Activated naive CD8-positive, alpha-beta T cell treated with anti-CD3 and anti-CD28 coated beads, Interleukin-2, amount 50 U/mL, for 24 hours (primary cell): ENCODE results near the gene JSRP1.

Source experiments
- ATAC-seq: fragments of 150-1000 bp; cut with Tn5 transposase; one replicate; pipeline ENCODE4 v1.10.0; 2021
- DNase-seq: peaks from one replicate; pipeline ENCODE4 v3.0.0; 2021
- H3K27ac Mint-ChIP-seq: one replicate; pipeline ENCODE4 v1.8.0; 2021; ENCODE audit warnings: mild to moderate bottlenecking, mixed read lengths
- H3K27me3 Mint-ChIP-seq: one replicate; pipeline ENCODE4 v1.8.0; 2021; ENCODE audit warnings: mixed read lengths
- H3K36me3 Mint-ChIP-seq: one replicate; pipeline ENCODE4 v1.8.0; 2021; ENCODE audit warnings: low read depth, mixed read lengths
- H3K4me1 Mint-ChIP-seq: one replicate; pipeline ENCODE4 v1.8.0; 2021; ENCODE audit warnings: mixed read lengths
- H3K4me3 Mint-ChIP-seq: one replicate; pipeline ENCODE4 v1.8.0; 2021; ENCODE audit warnings: mild to moderate bottlenecking, moderate library complexity, mixed read lengths
- H3K9me3 Mint-ChIP-seq: one replicate; pipeline ENCODE4 v1.8.0; 2021; ENCODE audit warnings: mixed read lengths

JSRP1 gene

DNA sequence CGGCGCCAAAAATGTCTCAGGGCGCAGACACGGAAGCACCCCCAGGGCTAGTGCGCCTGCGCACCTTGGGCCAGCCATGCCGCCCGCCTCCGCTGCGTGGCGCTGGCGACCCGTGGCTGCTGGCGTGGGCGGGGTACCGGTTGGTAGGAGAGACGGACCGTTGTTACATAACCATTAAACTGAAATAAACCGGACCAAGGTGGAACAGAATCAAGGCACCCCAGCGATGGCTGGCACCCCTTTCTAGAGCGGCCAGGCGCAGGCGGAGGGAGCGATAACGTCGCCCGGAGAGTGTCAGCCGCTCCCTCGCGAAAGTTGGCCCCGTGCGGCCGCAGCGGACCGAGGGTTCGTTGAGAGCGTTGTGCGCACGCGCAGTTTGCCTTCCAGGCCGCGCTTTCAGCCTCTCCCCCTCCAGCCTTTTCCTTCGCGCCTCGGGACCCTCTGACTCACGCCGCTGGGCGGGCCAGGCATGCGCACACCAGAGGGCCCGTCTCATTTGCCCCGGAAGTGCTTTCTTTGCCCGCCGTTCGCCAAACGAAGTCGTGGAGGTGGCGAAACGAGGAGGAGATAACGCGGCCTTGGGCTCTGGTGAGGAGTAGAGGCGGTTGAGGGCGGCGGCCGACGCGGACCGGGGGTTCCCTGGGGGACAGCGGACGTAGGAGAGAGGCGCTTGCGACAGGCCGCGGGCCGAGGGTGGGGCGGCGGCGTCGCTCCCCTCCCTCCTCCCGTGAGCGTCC lies 19.7 kb downstream of the JSRP1 start, which contains the start of the genes PLEKHJ1 and SF3A2:
Gene PLEKHJ1, minus strand, starts transcription at position 16 of the 737 bp plus-strand sequence. CDS start 81 bp downstream, outside the sequence.
Gene SF3A2, plus strand, starts transcription at position 511 of the 737 bp plus-strand sequence. CDS start 6,595 bp downstream, outside the sequence.
- Mint-ChIP-seq H3K9me3 (no peaks in the 10 kb centered on the region), H3K27ac (peak within 1 kb of the TSS; percentile 98), H3K36me3 (peaks cover 51% of the 10 kb centered on the region), H3K4me3 (peak within 1 kb of the TSS; percentile 85), H3K4me1 (peaks cover 64% of the 10 kb centered on the region), H3K27me3 (peaks cover 5% of the 10 kb centered on the region)
- ATAC-seq (peak; percentile 72), DNase-seq (peak; percentile 98)

DNA sequence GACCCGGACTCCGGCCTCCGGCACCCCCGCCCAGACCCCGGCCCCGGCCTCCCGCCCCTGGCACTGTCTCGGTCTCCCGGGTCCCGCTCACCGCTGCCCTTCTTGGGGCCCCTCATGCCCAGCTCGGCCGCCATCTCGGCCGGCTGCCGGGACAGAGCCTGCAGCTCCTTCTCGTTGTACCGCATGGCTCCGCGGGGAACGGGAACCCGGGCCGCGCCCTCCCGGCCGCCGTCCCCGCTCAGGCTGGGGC lies 20.2 kb downstream of the JSRP1 start:
- DNase-seq = no peak
- Mint-ChIP-seq H3K27me3 (peaks cover 5% of the 10 kb centered on the region), H3K27ac (peak overlapping the region; percentile 98), H3K36me3 (peaks cover 48% of the 10 kb centered on the region), H3K4me3 (peak overlapping the region; percentile 85), H3K4me1 (peaks cover 59% of the 10 kb centered on the region), H3K9me3 (no peaks in the 10 kb centered on the region)
- no peak for ATAC-seq

DNA sequence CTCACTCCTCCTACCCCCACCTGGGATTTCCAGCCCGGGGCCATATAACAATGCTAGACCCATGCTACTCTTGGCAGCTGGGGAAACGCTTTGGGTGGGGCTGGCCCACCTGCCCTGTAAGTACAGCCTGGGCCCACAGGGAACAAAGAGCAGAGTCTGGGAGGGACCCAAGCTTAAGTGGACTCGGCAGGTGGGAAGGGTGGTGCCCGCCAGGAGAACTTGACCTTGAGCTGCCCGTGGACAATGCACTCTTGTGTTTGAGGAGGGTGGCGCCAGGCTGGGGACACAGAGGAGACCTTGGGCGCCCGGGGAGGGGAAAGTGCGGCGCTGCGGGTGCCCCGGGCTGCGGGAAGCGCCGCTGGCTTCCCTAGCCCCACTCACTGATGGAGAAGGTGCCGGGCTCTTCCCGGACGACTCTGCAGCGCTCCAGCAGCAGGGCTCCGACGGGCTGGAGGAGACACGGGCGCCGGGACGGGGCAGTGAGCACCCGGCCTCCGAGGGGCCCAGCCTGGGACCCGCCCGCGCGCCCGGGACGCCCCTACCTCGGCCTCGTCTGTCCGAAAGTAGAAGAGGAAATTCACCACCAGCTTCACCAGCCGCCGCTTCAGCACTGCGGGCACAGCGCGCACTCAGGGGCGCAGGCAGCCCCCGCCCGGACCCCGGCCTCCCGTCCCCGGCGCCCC lies 20.7 kb downstream of the JSRP1 start:
- H3K36me3 Mint-ChIP-seq = peaks cover 44% of the 10 kb centered on the region
- no peaks in the 10 kb centered on the region for H3K9me3 Mint-ChIP-seq
- H3K4me1 Mint-ChIP-seq = peaks cover 54% of the 10 kb centered on the region
- DNase-seq (peak; percentile 41), ATAC-seq (peak; percentile 1)
- H3K4me3 Mint-ChIP-seq = peak overlapping the region; percentile 85
- H3K27me3 Mint-ChIP-seq = peaks cover 5% of the 10 kb centered on the region
- H3K27ac Mint-ChIP-seq = peak overlapping the region; percentile 91

DNA sequence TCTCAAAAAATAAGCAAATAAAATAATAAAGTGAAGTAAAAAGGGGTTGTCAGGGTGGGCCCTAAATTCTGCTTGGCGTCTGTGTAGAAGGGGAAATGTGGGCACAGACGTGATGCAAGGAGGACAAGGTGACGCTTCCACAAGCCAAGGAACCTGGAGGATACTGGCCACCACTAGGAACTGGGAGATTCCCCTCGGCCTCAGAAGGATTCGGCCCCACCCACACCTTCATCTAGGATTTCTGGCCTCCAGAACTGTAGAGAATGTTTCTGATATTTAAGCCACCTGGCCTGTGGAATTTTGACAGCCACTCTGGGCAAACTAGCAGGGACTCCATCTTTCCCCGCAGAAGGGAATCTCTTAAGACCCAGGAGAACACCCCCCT lies 21.2 kb downstream of the JSRP1 start:
- peak overlapping the region; percentile 85 for H3K4me3 Mint-ChIP-seq
- H3K27me3 Mint-ChIP-seq = peaks cover 5% of the 10 kb centered on the region
- H3K4me1 Mint-ChIP-seq = peaks cover 50% of the 10 kb centered on the region
- ATAC-seq = no peak
- DNase-seq = no peak
- no peaks in the 10 kb centered on the region for H3K9me3 Mint-ChIP-seq
- H3K27ac Mint-ChIP-seq = peak overlapping the region; percentile 91
- H3K36me3 Mint-ChIP-seq = peaks cover 39% of the 10 kb centered on the region

DNA sequence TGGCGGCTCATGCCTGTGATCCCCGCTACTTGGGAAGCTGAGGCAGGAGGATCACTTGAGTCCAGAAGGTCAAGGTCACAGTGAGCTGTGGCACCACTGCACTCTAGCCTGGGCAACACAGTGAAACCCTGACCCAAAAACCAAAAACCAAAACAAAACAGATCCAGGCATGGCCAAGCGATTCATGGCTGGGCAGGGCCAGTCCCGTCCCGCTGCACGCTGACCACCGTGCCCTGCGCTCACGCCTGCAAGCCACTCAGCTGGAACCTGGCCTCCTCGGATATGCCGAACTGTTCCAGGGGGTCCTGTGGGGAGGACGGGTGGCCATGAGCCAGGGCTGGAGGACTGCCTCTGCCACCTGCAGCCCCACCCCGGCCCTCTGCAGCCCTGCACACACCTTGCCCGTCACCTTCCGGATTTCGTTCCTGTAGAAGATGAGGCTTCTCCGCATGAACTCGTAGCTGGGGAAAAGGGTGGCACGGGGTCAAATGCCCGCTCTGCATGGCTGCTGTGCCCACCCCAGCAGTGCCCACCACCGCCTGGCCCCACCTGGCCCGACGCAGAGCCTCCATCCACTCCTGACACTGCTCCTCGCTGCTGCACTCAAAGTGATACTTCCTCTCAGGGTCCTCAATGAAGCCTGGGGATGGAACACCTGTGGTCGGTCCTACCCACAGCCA lies 22.5 kb downstream of the JSRP1 start:
- Mint-ChIP-seq H3K9me3 (no peaks in the 10 kb centered on the region), H3K4me3 (peak overlapping the region; percentile 85), H3K27ac (peak overlapping the region; percentile 62), H3K36me3 (peaks cover 35% of the 10 kb centered on the region), H3K27me3 (peaks cover 5% of the 10 kb centered on the region), H3K4me1 (peaks cover 39% of the 10 kb centered on the region)
- DNase-seq (no peak), ATAC-seq (no peak)

DNA sequence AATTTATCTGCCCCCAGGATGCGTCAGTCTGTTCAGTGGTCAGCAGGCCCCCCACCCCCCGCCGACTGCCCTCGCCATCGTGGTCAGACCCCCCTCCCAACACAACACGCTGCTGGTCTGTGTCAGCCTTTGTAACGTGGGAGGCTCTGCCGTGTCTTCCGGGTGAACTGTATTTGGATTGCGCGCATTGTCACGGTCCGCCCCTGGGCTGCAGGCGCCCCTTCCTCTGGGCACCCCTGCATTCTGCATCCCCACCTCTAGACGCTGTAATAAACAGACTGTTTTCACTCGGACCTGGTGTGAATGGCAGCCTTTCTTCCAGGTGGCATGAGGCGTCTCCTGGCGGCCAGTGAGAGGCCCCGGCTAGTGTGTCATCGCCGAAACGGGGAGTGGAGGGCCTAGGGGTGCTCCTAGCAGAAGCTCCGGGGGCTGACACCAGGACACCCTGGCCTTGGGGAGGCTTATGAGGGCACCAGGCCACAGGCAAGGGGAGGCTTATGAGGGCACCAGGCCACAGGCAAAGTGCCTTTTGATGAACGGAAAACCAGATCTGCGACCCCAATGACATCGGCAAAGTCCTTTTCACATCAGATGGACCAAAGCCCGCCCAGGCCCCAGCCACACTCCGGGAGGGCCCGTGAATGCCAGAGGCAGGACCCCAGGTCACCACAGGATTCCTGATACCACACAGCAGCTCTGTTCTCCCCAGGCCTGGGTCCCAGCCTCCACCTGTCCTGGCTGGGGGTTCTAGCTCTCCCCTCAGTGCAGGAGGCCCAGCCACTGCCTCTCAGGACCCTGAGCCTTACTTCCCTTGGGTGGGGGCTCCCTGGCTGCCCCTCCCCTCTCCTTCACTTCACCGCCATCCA lies 23.7 kb downstream of the JSRP1 start:
- DNase-seq (no peak), ATAC-seq (no peak)
- Mint-ChIP-seq H3K27ac (peak overlapping the region; percentile 70), H3K36me3 (peaks cover 25% of the 10 kb centered on the region), H3K4me1 (peaks cover 27% of the 10 kb centered on the region), H3K9me3 (no peaks in the 10 kb centered on the region), H3K4me3 (no peak overlapping the region), H3K27me3 (peaks cover 5% of the 10 kb centered on the region)

DNA sequence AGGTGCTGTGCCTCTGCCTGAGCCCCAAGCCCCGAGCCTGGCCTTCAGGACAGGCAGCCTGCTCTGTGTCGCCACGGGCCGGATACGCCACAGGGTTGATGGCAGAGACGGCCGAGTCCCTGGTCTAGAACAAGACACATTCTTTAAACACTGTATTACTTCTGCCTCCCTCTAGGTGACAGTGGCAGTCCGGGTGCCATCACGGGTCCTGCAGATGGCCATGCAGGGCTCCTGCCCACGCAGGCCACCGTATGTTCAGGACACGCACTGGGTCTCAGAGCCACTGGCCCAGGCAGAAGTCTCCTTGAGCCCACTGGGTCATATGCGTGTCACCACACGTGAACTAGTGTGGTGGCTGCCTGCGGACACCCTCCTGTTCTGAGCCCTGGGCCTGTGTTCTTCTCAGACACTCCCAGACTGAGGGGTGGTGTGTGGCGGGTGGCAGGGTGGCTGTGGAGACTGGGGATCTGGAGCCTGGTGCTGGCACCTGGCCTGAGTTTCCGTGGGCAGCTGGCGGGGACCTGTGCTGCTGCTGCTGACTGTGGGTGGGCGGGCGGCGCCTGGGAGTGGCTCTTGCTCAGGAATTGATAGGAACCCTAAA lies 24.5 kb downstream of the JSRP1 start:
- Mint-ChIP-seq H3K27ac (peak overlapping the region; percentile 22), H3K9me3 (no peaks in the 10 kb centered on the region), H3K27me3 (peaks cover 5% of the 10 kb centered on the region), H3K4me1 (peaks cover 25% of the 10 kb centered on the region), H3K4me3 (no peak overlapping the region), H3K36me3 (peaks cover 25% of the 10 kb centered on the region)
- DNase-seq = no peak
- ATAC-seq = peak; percentile 3

DNA sequence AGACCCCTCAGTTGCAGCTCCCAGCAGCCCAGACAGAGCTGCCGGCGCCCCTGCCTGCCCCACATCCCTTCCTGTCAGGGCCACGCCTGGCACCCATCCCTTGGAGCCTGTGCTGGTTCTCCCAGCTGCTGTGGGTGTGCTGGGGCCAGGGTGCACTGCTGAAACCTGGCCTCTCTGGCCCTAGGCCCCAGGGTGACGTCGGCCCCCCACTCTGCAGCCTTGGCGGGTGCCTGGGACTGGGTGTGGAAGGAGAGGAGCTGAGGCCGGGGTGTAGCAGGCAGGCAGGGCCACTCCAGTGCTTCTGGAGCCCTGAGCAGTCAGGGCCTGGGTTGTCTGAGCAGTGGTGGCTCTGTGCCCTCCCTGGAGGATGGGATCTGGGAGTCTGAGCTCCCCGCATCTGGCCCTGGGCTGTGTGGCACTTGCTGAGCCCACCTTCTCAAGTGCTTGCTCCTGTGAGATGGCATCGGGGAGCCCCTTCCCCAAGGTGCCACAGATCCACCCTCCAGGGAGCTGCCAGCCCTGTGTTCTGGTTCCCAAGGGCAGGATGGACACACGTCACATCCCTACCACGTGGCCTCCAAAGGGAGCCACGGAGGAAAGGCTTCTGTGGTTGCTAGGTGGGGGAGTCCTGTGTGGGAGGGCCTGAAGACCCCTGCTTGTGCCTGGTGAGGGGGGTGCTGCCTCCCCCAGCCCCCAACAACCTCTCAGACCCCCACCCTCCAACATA lies 25.2 kb downstream of the JSRP1 start:
- Mint-ChIP-seq H3K4me3 (no peak overlapping the region), H3K36me3 (peaks cover 19% of the 10 kb centered on the region), H3K27me3 (no peaks in the 10 kb centered on the region), H3K27ac (peak overlapping the region; percentile 28), H3K4me1 (peaks cover 19% of the 10 kb centered on the region), H3K9me3 (no peaks in the 10 kb centered on the region)
- no peak for ATAC-seq
- DNase-seq = no peak

DNA sequence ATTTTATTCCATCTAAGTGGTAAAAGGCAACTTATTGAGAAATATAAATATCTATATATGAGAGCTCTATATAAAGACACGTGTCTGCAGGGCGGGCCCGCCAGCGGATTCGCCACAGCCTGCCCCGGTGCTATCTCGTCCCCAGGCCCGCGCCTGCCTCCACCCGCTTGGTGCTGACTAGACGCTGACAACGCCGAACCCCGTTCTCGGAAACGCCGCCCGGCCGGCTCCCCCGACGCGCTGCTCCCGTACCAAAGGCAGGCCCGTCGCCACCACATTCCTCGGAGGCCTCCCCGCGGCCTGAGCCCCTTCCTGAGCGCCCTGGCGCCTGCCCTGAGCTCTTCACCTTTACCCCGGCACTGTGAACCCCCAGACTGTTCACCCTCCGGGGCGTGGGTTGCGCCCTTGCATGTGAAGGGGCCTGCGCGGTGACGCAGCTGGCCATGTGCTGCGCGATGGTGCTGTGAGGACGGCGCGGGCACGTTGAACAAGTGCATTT lies 26.1 kb downstream of the JSRP1 start:
- no peaks in the 10 kb centered on the region for H3K9me3 Mint-ChIP-seq
- H3K36me3 Mint-ChIP-seq = peaks cover 18% of the 10 kb centered on the region
- DNase-seq = no peak
- no peak for ATAC-seq
- no peaks in the 10 kb centered on the region for H3K27me3 Mint-ChIP-seq
- peaks cover 15% of the 10 kb centered on the region for H3K4me1 Mint-ChIP-seq
- peak overlapping the region; percentile 2 for H3K4me3 Mint-ChIP-seq
- H3K27ac Mint-ChIP-seq = peak overlapping the region; percentile 28

DNA sequence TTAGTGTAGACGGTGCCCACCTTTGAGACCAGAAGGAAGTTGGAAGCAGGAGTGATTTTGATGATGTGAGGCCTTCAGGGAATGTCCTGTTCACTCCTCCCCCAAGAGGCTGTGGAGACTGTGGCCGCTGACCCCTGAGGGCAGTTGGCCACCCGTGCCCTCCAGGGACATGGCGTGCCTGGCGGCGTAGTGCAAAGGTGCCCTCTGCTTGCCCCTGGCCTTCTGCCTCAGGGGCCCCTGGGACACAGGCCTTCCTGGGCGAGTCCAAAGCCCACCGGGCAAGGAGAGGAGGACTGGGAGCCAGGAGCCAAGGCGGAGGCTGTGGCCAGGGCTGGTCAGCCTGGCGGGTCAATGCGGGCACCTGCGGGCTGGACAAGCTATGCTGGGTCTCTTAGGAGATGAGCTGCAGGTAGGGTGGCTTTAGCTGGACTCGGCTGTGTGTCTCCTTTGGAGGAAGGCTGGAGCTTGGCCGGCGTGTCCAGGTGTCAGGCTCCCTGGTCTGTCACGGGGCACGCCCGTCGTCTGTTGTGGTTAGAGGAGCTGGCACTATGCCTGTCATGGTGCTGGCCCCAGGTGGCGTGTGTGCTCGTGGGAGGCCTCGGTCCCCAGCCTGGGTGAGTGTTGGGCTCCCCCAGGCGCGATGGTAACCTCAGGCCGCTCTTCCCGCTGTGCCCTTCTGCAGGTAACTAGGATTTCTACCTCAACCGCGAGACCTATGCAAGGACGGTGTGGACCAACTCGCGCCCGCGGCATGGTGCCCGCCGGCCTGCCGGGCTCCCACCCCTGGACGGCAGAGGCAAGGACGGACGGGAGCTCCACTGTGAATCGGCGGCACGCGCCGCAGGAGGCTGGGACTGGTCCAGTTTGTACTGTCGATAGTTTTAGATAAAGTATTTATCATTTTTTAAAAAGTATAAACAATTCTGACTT lies 26.8 kb downstream of the JSRP1 start:
- no peaks in the 10 kb centered on the region for H3K27me3 Mint-ChIP-seq
- no peaks in the 10 kb centered on the region for H3K9me3 Mint-ChIP-seq
- H3K27ac Mint-ChIP-seq = no peak overlapping the region
- H3K4me3 Mint-ChIP-seq = no peak overlapping the region
- peaks cover 10% of the 10 kb centered on the region for H3K4me1 Mint-ChIP-seq
- ATAC-seq (no peak), DNase-seq (no peak)
- peaks cover 21% of the 10 kb centered on the region for H3K36me3 Mint-ChIP-seq

DNA sequence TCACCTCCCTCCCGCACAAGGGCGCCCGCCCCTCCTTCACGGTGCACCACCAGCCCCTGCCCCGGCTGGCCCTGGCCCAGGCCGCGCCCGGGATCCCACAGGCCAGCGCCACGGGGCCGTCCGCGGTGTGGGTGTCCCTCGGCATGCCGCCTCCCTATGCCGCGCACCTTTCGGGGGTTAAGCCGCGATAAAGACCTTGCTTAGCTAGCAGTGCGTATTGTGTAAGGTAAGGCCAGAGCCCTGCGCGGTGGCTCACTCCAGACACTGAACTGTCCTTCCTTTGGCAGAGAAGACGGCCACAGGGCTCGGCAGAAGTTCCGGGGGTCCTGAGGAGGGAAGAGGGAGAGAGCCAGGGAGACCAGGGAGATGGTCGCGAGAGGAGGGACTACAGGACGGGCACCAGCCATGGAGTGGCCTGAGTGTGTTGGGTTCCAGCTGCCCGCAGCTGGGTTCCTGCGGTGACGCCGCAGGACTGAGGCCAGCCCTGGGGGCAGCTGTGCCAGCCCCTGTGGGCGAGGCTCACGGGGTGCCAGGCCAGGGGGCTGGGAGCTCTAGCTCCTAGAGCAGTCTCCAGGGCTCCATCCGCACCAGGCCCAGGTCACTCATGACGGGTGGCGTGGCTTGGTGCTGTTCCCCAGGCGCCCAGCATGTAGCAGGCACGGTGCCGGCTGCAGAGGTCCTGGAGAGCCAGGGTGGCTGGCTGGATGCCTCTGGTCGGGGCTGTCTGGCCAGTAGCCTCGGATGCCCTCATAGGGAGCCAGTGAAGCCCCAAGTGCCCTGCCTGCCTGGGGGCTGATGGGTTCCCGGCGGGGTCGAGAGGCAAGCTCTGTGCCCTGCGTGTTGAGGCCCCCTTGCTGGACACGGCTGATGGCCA lies 27.8 kb downstream of the JSRP1 start:
- no peak for DNase-seq
- no peak overlapping the region for H3K4me3 Mint-ChIP-seq
- no peak overlapping the region for H3K27ac Mint-ChIP-seq
- H3K27me3 Mint-ChIP-seq = no peaks in the 10 kb centered on the region
- H3K9me3 Mint-ChIP-seq = no peaks in the 10 kb centered on the region
- peaks cover 11% of the 10 kb centered on the region for H3K4me1 Mint-ChIP-seq
- ATAC-seq = no peak
- peaks cover 29% of the 10 kb centered on the region for H3K36me3 Mint-ChIP-seq
